NT2/D1 (cell line): Measurements from ENCODE around the gene RAP1B.
A peak's percentile ranks its signal among the peaks of the same experiment; 100 is the strongest.

Experiments
- DNase-seq: peaks from one replicate; pipeline ENCODE4 v3.0.0-alpha.2; 2011; ENCODE audit warnings: low read depth, low spot score
- H3K27me3 ChIP-seq: 2 replicates; pipeline ENCODE4 v1.6.0; 2011; ENCODE audit warnings: mild to moderate bottlenecking; ENCODE audit not compliant: insufficient read length, insufficient read depth
- H3K36me3 ChIP-seq: 2 replicates; pipeline ENCODE4 v1.6.1; 2011; ENCODE audit warnings: mild to moderate bottlenecking, low read length, mixed read lengths; ENCODE audit not compliant: insufficient read depth, insufficient read length
- H3K4me1 ChIP-seq: 2 replicates; pipeline ENCODE4 v1.5.1; 2011; ENCODE audit not compliant: insufficient read depth, insufficient read length
- H3K4me3 ChIP-seq: 2 replicates; pipeline ENCODE4 v1.5.1; 2011; ENCODE audit warnings: low read depth; ENCODE audit not compliant: insufficient read length
- H3K9ac ChIP-seq: 2 replicates; pipeline ENCODE4 v1.6.0; 2011; ENCODE audit warnings: low read depth; ENCODE audit not compliant: insufficient read length
- H3K9me3 ChIP-seq: 2 replicates; pipeline ENCODE4 v1.5.1; 2011; ENCODE audit warnings: mild to moderate bottlenecking, low read length; ENCODE audit not compliant: insufficient read depth
- SUZ12 ChIP-seq: IDR thresholded peaks from 2 replicates; pipeline ENCODE4 v1.6.1; 2011; ENCODE audit not compliant: insufficient read length, insufficient read depth; ENCODE audit errors: extremely low read depth
- YY1 ChIP-seq: IDR thresholded peaks from 2 replicates; pipeline ENCODE4 v1.6.1; 2011; ENCODE audit not compliant: insufficient read length, insufficient read depth
- ZNF274 ChIP-seq: IDR thresholded peaks from 2 replicates; pipeline ENCODE4 v1.6.1; 2011; ENCODE audit warnings: mild to moderate bottlenecking, low read depth, low read length

Gene RAP1B

DNA sequence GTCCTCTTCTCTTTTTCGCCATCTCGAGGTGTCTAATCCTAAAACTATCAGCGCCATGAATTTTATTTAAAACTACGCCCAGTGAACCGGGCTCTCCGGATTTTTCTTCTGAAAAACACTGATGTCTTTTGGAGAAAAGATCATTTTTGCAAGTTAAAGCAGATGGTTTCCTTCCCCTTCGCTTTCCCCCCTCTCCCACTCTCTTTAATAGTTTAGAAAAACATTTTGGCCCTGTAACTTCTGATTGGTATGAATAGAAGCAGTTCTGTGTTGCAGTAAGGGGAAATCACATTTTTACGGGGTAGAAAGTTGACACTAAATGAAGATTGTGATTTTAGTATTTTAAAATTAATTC is 1.1 kb downstream of the RAP1B start:
- no peak for DNase-seq
- Histone ChIP-seq H3K9ac (peak overlapping the region; percentile 92), H3K27me3 (no peaks in the 10 kb centered on the region), H3K9me3 (no peaks in the 10 kb centered on the region), H3K4me3 (peak overlapping the region; percentile 84), H3K36me3 (peaks cover 15% of the 10 kb centered on the region), H3K4me1 (no peaks in the 10 kb centered on the region)
- TF ChIP-seq SUZ12 (no peak), YY1 (no peak), ZNF274 (no peak)

- Histone ChIP-seq H3K4me3 (peak overlapping the region; percentile 84), H3K9ac (peak overlapping the region; percentile 92), H3K9me3 (no peaks in the 10 kb centered on the region), H3K36me3 (peaks cover 15% of the 10 kb centered on the region), H3K27me3 (no peaks in the 10 kb centered on the region), H3K4me1 (no peaks in the 10 kb centered on the region)
- DNase-seq: no peak
- TF ChIP-seq SUZ12 (no peak), ZNF274 (no peak), YY1 (no peak)
Measured at GRCh38 chr12:68612202-68612601, 1.5 kb downstream of the RAP1B start.

DNA sequence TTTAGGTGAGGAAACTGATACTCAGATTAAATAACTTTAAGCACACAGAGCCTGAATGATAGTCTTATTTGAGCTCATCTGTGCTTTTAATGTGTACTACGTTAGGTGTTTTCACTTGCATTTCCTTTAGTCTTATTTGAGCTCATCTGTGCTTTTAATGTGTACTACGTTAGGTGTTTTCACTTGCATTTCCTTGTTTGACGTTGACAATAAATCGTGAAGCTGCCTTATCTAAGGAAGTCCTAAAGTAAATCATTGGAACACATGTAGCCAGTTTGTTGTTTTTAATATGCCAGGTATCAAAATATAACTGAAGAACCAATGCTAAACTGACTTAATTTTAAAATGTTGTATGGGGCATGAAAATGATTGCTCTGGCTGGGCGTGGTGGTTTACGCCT is 2.0 kb downstream of the RAP1B start:
- H3K36me3 ChIP-seq: peaks cover 15% of the 10 kb centered on the region
- H3K27me3 ChIP-seq: no peaks in the 10 kb centered on the region
- peak overlapping the region; percentile 92 for H3K9ac ChIP-seq
- TF ChIP-seq YY1: no peak
- no peak for TF ChIP-seq SUZ12
- TF ChIP-seq ZNF274: no peak
- H3K9me3 ChIP-seq: no peaks in the 10 kb centered on the region
- H3K4me3 ChIP-seq: no peak overlapping the region
- H3K4me1 ChIP-seq: no peaks in the 10 kb centered on the region
- no peak for DNase-seq

- H3K4me1 ChIP-seq: no peaks in the 10 kb centered on the region
- H3K4me3 ChIP-seq: no peak overlapping the region
- TF ChIP-seq YY1: no peak
- TF ChIP-seq SUZ12: no peak
- TF ChIP-seq ZNF274: no peak
- no peak overlapping the region for H3K9ac ChIP-seq
- H3K36me3 ChIP-seq: peaks cover 15% of the 10 kb centered on the region
- H3K27me3 ChIP-seq: no peaks in the 10 kb centered on the region
- no peak for DNase-seq
- no peaks in the 10 kb centered on the region for H3K9me3 ChIP-seq
Measured at GRCh38 chr12:68613209-68613904, 2.7 kb downstream of the RAP1B start.

DNA sequence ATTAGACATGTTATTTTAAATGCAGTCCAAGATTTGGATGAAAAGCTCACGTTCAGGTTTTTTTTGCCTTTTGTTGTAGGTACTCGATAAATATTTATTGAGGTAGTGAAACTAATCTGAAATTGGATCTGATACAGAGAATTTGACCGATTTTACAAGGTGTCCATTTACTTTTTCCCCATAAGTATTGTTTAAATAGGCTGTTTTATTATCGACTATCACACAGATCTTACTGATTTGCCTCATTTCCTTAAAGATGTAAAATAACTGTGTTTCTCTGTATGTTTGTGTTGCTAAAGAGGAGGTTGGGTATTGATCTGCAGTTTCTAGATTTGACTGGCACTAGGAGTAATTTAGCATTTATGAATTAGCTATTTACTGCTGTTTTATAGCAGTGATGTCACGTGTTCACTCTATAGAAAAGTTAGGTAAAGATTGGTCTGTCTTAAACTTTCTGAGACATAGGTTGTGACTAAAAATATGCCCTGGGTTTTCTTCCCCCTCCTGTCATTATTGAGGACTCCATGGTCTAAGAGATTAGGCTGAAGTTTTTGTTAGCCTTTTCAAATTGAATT is 3.5 kb downstream of the RAP1B start:
- Histone ChIP-seq H3K4me1 (no peaks in the 10 kb centered on the region), H3K4me3 (no peak overlapping the region), H3K27me3 (no peaks in the 10 kb centered on the region), H3K36me3 (peaks cover 22% of the 10 kb centered on the region), H3K9ac (no peak overlapping the region), H3K9me3 (no peaks in the 10 kb centered on the region)
- no peak for TF ChIP-seq YY1
- TF ChIP-seq ZNF274: no peak
- no peak for TF ChIP-seq SUZ12
- no peak for DNase-seq

- no peaks in the 10 kb centered on the region for H3K27me3 ChIP-seq
- H3K9ac ChIP-seq: no peak overlapping the region
- TF ChIP-seq SUZ12 (no peak), YY1 (no peak), ZNF274 (no peak)
- H3K36me3 ChIP-seq: peaks cover 22% of the 10 kb centered on the region
- H3K4me3 ChIP-seq: no peak overlapping the region
- no peaks in the 10 kb centered on the region for H3K4me1 ChIP-seq
- DNase-seq: no peak
- H3K9me3 ChIP-seq: no peaks in the 10 kb centered on the region
Measured at GRCh38 chr12:68614769-68615168, 4.1 kb downstream of the RAP1B start.

GRCh38 chr12:68617160-68617926 is 6.6 kb downstream of the RAP1B start:
- Histone ChIP-seq H3K9ac (no peak overlapping the region), H3K4me1 (no peaks in the 10 kb centered on the region), H3K36me3 (peaks cover 22% of the 10 kb centered on the region), H3K27me3 (no peaks in the 10 kb centered on the region), H3K4me3 (no peak overlapping the region), H3K9me3 (no peaks in the 10 kb centered on the region)
- TF ChIP-seq SUZ12 (no peak), ZNF274 (no peak), YY1 (no peak)
- no peak for DNase-seq
